Stimulated activated naive CD4-positive, alpha-beta T cell treated with Interleukin-2 at 50 U/mL for 16 hours (primary cell): ENCODE data around the gene KCNIP1.
"Not testable (repeated sequence)": the region's sequence is repeated elsewhere in the genome, so short reads cannot be mapped to it uniquely, and the experiment has no call there.

Source experiments
- DNase-seq: peaks from one replicate; lab custom pipeline; 2025; lab: John Stamatoyannopoulos, UW

The KCNIP1 gene

GRCh38 chr5:170750791-170751190 lies 247.0 kb downstream of the KCNIP1 start:
- no peak for DNase-seq

DNA sequence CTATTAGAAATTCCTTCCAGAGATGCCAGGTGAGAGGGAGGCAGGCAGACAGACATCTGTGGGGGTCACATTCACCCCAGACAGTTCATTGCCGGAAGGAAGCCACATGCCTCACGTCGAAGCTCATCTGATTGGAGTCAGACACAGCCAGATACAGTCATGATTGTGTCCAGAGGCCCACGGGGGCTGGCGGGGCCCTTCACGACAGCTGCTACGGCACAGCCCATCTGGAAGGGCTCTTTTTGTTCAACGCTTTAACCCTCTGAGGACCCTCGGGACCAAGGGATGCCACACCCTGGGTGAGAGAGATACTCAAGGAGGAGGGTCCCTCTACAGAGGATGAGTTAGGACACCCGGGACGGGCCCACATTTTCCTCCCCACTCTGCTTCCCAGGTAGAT lies 247.8 kb downstream of the KCNIP1 start:
- DNase-seq, result no peak

DNA sequence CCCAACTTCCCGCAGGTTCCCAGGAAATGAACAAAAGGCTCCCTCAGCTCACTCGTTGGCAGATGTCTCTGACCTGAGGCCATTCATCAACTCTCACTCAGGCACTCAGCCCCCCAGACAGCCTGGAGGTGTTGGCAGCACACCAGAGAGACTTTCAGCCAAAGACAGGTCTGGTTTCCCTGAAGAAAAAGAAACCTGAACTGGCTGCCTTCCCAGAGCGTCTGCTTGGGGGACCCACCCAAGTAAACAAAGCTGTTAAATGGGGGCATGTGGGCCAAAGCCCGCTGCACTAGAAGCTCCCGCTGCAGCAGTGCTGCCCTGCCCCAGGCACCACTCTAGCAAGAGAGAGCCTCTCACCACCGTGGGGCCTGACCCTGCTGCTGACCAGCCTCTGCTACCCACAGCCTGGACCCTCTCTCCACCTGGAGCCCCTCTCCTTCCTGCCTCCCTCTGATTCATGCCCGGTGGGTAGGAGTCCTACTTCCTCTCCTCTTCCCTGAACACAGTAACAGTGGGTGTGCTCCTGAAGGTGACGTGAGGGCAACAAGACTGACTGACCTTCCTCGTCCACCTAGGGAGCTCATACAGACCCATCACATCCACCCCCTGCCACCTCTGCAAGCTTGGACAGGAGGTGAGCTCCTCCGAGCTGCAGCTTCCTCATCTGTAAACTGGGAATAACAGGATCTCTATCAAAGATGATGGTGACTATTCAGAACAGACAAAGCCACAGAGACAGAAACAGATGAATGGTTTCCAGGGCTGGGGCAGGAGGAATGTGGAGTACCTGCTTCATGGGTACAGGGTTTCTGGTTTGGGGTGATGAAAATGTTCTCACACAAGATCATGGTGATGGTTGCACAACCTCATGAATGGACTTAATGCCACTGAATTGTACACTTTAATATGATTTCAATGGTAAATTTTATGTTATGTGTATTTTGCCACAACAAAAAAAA lies 248.7 kb downstream of the KCNIP1 start:
- DNase-seq, result no peak

DNA sequence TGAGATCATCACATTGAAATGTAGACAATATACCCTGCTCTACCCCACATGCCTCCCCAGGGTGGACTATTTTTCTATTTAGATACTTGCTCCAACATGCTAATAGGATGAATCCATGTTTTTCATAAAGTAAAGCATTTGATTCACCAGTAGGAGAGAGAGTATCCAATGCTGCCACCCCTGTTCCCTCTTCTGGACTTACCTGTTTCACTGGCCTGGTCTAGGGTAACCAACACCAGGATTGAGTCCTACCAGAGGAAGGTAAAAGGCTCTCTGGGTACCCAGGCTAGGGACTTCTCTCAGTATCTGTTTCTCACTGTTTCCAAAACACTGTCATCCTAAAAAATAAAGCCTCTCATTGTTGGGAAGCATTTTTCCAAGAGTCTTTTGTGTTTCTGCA lies 249.5 kb downstream of the KCNIP1 start:
- no peak for DNase-seq

DNA sequence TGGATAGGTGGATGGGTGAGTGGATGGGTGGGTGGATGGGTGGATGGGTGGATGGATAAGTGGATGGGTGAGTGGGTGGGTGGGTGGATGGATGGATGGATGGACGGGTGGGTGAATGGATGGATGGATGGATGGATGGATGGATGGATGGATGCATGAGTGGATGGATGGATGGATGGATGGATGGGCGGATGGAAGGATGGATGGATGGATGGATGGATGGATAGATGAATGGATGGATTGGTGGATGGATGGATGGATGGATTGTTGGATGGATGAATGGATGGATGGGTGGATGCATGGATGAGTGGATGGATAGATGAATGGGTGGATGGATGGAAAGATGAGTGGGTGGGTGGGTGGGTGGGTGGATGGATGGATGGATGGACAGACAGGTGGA lies 250.7 kb downstream of the KCNIP1 start:
- DNase-seq, result not testable (repeated sequence)

- DNase-seq, result no peak
These were observed 252.0 kb downstream of the KCNIP1 start for GRCh38 chr5:170755679-170756456.

GRCh38 chr5:170756691-170757090 lies 252.9 kb downstream of the KCNIP1 start:
- DNase-seq, result no peak

DNA sequence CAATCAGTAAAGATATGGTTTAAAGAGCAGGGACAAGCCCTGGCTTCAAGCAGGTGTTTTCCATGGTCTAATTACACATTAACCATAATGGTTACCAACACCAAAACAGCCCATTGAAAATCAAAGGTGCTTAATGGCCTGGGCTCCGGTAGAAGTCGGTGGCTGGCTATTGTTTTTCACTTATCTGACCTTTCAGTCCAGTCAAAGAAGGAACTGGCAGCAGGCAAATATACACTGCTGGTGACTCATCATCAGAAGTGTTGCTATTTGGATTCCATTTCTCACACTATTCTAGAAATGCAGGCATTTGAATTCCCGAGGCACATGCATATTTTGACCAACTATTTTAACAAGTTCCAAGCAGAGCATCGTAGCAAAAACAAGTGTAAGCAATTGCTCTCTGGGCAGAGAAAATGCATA lies 253.4 kb downstream of the KCNIP1 start:
- DNase-seq, result no peak

DNA sequence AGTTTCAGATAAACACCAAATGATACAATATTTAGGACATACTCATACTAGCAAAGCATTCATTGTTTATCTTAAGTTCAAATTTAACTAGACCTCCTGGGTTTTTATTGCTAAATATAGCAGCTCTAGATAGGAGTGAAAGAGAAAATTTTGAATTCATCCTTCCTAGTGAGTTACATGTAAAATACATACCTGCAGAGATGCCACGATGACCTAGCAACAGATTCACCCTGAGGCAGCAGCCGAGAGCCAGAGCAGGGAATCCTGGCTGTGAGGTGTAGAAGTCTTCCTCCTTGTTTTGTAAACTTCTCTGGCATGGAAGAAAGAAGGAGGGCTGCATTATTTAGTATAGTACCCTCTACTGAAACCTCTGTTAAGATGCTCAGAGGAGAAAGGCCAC lies 253.8 kb downstream of the KCNIP1 start:
- DNase-seq, result no peak

DNA sequence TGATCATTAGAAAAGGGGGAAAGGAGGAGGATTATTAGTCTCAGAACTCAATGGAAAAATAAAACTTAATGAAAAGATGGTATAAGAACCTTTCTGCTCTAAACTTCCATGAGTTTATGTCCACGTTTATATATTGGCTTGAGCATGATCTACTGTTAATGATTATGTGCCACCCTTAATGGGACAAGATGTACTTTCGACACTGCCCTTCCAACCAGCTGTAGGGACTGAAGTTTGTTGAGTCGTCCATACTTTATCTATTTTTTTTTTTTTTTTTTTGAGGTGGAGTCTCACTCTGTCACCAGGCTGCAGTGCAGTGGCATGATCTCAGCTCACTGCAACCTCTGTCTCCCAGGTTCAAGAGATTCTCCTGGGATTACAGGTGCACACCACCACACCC lies 254.7 kb downstream of the KCNIP1 start:
- no peak for DNase-seq

GRCh38 chr5:170760113-170760512 lies 256.3 kb downstream of the KCNIP1 start:
- no peak for DNase-seq

DNA sequence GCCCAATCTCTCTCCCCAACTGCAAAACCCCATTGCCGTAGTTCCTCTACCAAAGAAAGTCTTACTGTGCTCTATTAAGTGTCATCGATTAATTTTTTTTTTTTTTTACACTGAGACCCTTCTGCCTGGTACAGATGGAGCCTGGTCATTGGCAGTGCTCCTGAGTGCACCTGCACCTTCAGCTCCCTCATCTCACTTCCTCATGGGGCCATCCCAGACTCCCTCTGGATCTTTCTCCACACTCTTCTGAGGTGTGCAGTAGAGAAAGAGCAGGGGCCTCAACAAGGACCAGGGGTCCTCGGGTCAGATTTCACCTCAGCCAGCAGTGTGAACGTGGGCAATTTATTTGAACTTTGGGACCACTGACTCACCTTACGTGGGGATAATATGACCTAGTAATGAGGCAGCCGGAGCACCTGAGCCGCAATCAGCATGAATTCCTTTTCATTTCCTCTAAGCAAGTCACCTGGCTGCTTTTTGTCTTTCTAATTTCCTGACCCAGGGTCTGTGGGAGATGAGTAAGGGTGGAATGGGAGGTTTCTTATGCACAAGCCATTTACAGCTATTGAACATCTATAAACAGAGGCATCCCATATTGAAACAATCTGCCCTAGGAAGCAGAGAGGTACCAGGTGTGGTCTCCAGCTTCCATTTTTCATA lies 257.4 kb downstream of the KCNIP1 start:
- DNase-seq, result no peak

DNA sequence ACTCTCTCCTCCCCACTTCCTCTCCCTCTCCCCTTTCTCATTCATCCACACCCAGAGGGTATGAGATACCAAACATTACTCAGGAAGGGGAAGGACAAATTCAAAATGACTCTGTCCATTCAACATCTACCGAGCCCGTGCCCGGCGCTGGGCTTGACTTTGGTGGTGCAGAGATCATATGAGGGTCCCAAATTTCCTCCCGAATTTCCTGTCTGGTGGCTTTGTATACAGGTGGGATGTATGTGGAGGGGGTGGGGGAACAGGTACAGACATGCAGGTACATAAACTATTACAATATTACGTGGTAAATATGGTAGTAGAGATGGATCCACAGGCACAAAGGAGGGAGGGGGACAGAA lies 257.9 kb downstream of the KCNIP1 start:
- DNase-seq, result no peak

GRCh38 chr5:170762298-170762697 lies 258.5 kb downstream of the KCNIP1 start:
- not testable (repeated sequence) for DNase-seq

DNA sequence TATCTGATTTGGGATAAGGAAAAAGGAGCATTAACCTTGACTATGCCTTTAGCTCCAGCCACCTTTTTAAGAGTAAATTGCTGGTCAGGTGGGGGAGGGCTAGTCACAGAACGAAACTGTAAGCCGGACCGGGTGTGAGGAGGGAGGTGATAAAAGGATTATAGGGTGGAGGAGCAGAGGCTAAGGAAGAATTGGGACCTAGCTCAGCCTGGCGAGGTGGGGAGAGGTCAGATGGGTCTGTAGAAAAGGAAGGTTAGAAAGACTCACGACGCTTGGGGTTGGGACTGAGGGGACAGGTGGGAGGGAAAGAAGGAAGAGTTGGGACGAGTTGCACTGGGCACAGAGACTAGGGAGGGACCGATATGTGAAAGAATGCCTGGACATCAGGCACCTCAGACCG lies 262.0 kb downstream of the KCNIP1 start:
- DNase-seq, result not testable (repeated sequence)

DNA sequence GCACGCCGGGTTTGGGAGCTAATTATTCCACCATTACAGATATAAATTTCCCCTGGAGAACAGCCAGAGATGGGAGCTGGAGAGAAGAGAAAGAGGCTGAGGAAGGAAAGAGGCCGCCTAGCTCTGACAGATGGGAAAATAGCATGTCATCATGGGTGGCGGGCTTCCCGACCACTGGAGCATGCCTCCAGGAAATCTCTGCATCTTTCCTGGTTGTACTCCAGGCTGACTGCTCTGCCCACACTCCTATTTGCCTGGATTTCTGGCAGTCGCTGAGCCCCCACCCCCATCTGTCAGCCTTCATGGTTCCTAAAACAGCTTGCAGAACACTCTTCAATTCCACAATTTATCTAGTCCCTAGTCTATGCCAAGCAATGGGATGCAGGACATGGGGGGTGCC lies 265.4 kb downstream of the KCNIP1 start:
- no peak for DNase-seq

DNA sequence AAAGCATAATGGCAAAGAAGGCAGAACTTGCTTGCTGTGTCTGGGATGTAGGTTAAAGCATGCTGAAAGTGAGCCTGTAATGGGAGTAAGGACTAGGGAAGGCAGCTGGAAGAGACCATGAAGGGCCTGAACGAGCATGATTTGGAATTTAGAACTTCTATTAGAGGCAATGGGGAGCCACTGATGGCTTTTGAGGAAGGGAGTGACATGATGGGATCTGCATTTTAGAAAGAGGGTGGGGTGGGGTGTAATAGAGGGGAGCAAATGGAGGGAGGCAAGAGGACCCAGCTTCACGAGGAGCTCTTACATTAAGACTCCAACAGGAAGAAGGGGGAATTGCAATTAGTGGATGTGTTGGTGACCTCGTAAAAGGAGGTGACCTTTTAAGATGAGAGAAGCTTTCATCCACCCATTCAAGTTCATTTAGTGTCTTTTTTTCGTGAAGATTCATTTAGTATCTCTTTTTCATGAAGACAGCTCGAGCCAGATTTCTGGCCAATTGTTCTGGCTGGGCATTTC lies 266.1 kb downstream of the KCNIP1 start:
- no peak for DNase-seq

DNA sequence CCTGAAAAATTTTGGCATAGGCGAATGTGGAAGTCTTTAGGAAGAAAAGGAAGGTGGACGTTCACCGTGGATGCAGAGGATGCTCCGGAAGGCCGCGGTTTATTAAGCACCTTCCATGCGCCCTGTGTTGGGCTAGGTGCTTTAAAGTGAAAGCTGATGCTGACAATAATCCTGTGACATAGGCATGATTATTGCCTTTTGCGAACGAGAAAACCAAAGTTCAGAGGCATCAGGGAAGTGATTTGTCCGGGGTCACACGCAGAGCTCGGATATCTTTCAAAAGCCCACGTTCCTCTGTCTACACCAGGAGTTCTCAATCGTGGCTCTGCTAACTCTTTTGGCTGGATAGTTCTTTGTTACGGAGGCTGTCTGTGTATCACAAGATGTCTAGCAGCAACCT lies 267.7 kb downstream of the KCNIP1 start:
- no peak for DNase-seq

- no peak for DNase-seq
These were observed 269.5 kb downstream of the KCNIP1 start for GRCh38 chr5:170773024-170773985.

GRCh38 chr5:170774831-170775230 lies 271.0 kb downstream of the KCNIP1 start:
- no peak for DNase-seq

DNA sequence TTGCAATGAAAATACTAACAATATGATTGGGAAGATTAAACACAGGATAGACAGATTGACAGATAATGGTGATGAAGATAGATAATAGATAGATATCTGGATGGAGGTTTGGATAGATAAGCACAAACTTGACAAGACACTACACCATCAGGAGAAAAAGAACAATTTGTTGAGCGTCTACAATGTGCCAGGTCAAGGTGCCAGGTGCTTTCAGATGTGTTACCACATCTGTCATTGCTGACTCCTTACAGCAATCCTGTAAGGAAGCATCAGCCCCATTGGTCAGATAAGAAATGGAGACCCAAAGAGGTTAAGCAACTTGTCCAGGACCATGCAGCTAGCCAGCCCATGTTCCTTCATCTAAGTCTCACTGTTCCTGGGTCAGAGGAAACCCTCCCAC lies 278.1 kb downstream of the KCNIP1 start:
- DNase-seq, result no peak
